GM21619 (cell line): ENCODE data around the gene FLYWCH1.

Experiments used
- ATAC-seq: cut with Tn5 transposase; IDR thresholded peaks from one replicate; pipeline ENCODE4 v1.9.1; 2021; ENCODE audit not compliant: unreplicated experiment

The FLYWCH1 gene

GRCh38 chr16:2911638-2912329, at the start of gene FLYWCH1:
FLYWCH1 (plus strand) TSS chr16:2911931; CDS start chr16:2929686, 17,755 bp downstream.
- peak; percentile 92 for ATAC-seq

GRCh38 chr16:2865651-2866050, 46.1 kb upstream of the FLYWCH1 start:
- ATAC-seq, result no peak

GRCh38 chr16:2866431-2866830, 45.3 kb upstream of the FLYWCH1 start:
- ATAC-seq, result no peak

- ATAC-seq, result no peak
These were observed 44.1 kb upstream of the FLYWCH1 start for GRCh38 chr16:2867661-2867986.

- ATAC-seq, result peak; percentile 86
These were observed 43.5 kb upstream of the FLYWCH1 start for GRCh38 chr16:2867987-2868789.

GRCh38 chr16:2871926-2872325, 39.8 kb upstream of the FLYWCH1 start:
- ATAC-seq, result no peak

GRCh38 chr16:2874032-2874911, 37.5 kb upstream of the FLYWCH1 start:
- ATAC-seq, result no peak

GRCh38 chr16:2874912-2875362, 36.8 kb upstream of the FLYWCH1 start:
- no peak for ATAC-seq

- no peak for ATAC-seq
These were observed 31.8 kb upstream of the FLYWCH1 start for GRCh38 chr16:2879854-2880508.

GRCh38 chr16:2881783-2882649, 29.7 kb upstream of the FLYWCH1 start:
- ATAC-seq, result peak; percentile 3

GRCh38 chr16:2882650-2883457, 28.9 kb upstream of the FLYWCH1 start, which contains the start of gene FLYWCH2:
FLYWCH2 (plus strand) TSS chr16:2883215; CDS start chr16:2896450, 13,235 bp downstream.
- ATAC-seq, result peak; percentile 84

- ATAC-seq, result peak; percentile 2
These were observed 28.2 kb upstream of the FLYWCH1 start for GRCh38 chr16:2883458-2883908.

GRCh38 chr16:2884041-2884451, 27.7 kb upstream of the FLYWCH1 start:
- ATAC-seq, result no peak

GRCh38 chr16:2894231-2894630, 17.5 kb upstream of the FLYWCH1 start:
- ATAC-seq, result no peak

GRCh38 chr16:2895813-2896212, 15.9 kb upstream of the FLYWCH1 start:
- no peak for ATAC-seq

GRCh38 chr16:2896480-2897010, 15.2 kb upstream of the FLYWCH1 start:
- ATAC-seq, result no peak

- peak; percentile 67 for ATAC-seq
These were observed 14.6 kb upstream of the FLYWCH1 start for GRCh38 chr16:2897110-2897509.

- ATAC-seq, result no peak
These were observed 12.7 kb upstream of the FLYWCH1 start for GRCh38 chr16:2898831-2899563.
